K562 (cell line): ENCODE results near the gene CCDC194. TPM values are rescaled to one million over a fixed set of nuclear protein-coding genes. Genes with fewer than 3 reads are reported as not detected.

Experiments used
- BRD4 ChIP-seq: fragments of 200-600 bp; sonication (generic); IDR thresholded peaks from 2 replicates; pipeline ENCODE4 v1.6.1; 2017; ENCODE audit warnings: inconsistent platforms
- CREBBP ChIP-seq: IDR thresholded peaks from one replicate; pipeline ENCODE4 v1.6.1; 2012; ENCODE audit warnings: low read depth, mild to moderate bottlenecking, control low read depth, inconsistent platforms, low read length
- KLF16 ChIP-seq: IDR thresholded peaks from 2 replicates; pipeline ENCODE4 v1.6.1; 2016; ENCODE audit warnings: antibody characterized with exemption
- MAFF ChIP-seq: IDR thresholded peaks from 2 replicates; pipeline ENCODE4 v1.6.1; 2012; ENCODE audit warnings: low read length, improper control_type of control experiment
- PHTF2 ChIP-seq: fragments of 250-450 bp; sonication (Bioruptor Pico); IDR thresholded peaks from 2 replicates; pipeline ENCODE4 v1.5.0; 2021; ENCODE audit warnings: mild to moderate bottlenecking
- PRPF4 ChIP-seq: fragments of 200-400 bp; formaldehyde crosslinking; IDR thresholded peaks from one replicate; pipeline ENCODE4 v1.6.1; 2017; ENCODE audit warnings: low read length, low read depth, mild to moderate bottlenecking; ENCODE audit not compliant: insufficient read depth, poor library complexity, severe bottlenecking
- RCOR1 ChIP-seq, 2 experiments: IDR thresholded peaks; 2 replicates each; pipeline ENCODE4 v1.6.1; 2012; ENCODE audit warnings: low read depth in 2 of 2, low read length in 2 of 2, borderline replicate concordance in 1 of 2, improper control_type of control experiment in 1 of 2
- SMC3 ChIP-seq: conservative IDR thresholded peaks from 2 replicates; pipeline ENCODE4 v1.6.1; 2011; ENCODE audit warnings: low read depth, low read length, improper control_type of control experiment; ENCODE audit not compliant: insufficient read depth
- ZNF121 ChIP-seq: sonication (generic); formaldehyde crosslinking; conservative IDR thresholded peaks from 2 replicates; pipeline ENCODE4 v1.8.0; 2022; ENCODE audit warnings: missing genetic modification reagents
- ZNF717 ChIP-seq: fragments of 250-450 bp; sonication (Bioruptor Pico); IDR thresholded peaks from 2 replicates; pipeline ENCODE4 v1.5.0; 2021
- polyA plus RNA-seq, 8 experiments: library from polyadenylated mRNA; depleted of rRNA in 4 of 8; stranded (reverse) in 5 of 8; unstranded in 3 of 8; fragments of >200 nt; fragmentation: Nextera tagmentation in 2 of 8; fragmentation: Illumina TruSeq in 1 of 8; extraction: Ambion mirVana in 2 of 8; extraction: Trizol in 1 of 8; gene quantifications; 2 replicates each; pipeline versions ENCODE4 v1.2.1 to v1.2.3, GENCODE V29; 2011 to 2014; ENCODE audit warnings: inconsistent platforms in 1 of 8, missing spikeins in 1 of 8
- total RNA-seq, 7 experiments: library from RNA; depleted of rRNA in 6 of 7; stranded (reverse); fragments of >200 nt in 6 of 7; fragmentation: Illumina TruSeq in 2 of 7; extraction: Trizol in 2 of 7; gene quantifications; 2 replicates each; pipeline versions ENCODE4 v1.2.1 to v1.2.3, GENCODE V29; 2011 to 2021; ENCODE audit warnings: low replicate concordance in 1 of 7
- TF ChIP-seq, protein P1 (sequence below): fragments of 450-650 bp; formaldehyde crosslinking; IDR thresholded peaks from 2 replicates; pipeline ENCODE4 v1.4.0; 2020; ENCODE audit warnings: mild to moderate bottlenecking, moderate library complexity
- TF ChIP-seq, protein P2 (sequence below): fragments of 450-650 bp; formaldehyde crosslinking; IDR thresholded peaks from 2 replicates; pipeline ENCODE4 v1.4.0; 2022; ENCODE audit warnings: missing genetic modification characterization
- TF ChIP-seq, protein P3 (sequence below): sonication (generic); formaldehyde crosslinking; IDR thresholded peaks from 2 replicates; pipeline ENCODE4 v1.8.0; 2022; ENCODE audit warnings: mild to moderate bottlenecking, missing genetic modification reagents
- TF ChIP-seq, protein P4 (sequence below): fragments of 250-450 bp; sonication (Bioruptor Pico); IDR thresholded peaks from 2 replicates; pipeline ENCODE4 v1.8.0; 2021; ENCODE audit warnings: moderate library complexity, mild to moderate bottlenecking, inconsistent platforms

CCDC194 gene
- total and polyA plus RNA-seq, 9 of the 15 experiments (the other 6 are each of a cell fraction or from before 2014, with no cell fraction given) = 0.13 to 1.3 (median 0.39) TPM; not detected in 3

DNA sequence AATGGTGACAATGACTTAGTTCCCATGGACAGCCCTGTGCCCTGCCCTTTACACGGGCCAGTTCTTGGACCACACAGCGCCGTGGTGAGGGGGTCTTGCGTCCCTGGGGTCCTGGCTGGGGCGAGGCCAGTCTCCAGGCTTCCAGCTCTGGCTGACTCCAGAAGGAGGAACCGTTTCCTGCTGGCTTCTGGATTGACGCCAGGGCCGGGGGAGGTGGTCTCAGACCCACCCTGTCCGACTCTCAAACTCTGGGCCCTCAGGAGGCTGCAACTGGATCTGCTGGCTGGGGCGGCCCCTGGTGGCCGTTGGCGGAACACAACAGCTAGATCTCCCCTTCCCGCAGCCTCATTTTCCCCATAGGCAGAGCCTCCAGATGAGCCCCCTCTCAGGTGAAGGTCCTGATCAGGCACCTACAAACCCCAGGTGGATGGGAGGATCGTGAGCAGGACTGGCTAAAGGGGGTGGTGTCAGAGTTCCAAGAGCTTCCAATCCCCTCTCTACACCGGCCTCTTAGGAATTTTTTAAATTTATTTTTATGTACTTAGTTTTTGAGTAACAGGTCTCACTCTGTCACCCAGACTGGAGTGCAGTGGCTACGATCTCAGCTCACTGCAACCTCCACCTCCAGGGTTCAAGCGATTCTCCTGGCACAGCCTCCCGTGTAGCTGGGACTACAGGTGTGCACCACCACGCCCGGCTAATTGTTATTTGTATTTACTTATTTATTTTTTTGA lies 8.0 kb downstream of the CCDC194 start (continued):
- TF ChIP-seq, protein P1, sequence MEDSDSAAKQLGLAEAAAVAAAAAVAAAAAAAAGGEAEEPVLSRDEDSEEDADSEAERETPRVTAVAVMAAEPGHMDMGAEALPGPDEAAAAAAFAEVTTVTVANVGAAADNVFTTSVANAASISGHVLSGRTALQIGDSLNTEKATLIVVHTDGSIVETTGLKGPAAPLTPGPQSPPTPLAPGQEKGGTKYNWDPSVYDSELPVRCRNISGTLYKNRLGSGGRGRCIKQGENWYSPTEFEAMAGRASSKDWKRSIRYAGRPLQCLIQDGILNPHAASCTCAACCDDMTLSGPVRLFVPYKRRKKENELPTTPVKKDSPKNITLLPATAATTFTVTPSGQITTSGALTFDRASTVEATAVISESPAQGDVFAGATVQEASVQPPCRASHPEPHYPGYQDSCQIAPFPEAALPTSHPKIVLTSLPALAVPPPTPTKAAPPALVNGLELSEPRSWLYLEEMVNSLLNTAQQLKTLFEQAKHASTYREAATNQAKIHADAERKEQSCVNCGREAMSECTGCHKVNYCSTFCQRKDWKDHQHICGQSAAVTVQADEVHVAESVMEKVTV (CRISPR knock-in tag) = peak; percentile 41; the same call in 1 of the 2 replicates
- TF ChIP-seq, protein P2, sequence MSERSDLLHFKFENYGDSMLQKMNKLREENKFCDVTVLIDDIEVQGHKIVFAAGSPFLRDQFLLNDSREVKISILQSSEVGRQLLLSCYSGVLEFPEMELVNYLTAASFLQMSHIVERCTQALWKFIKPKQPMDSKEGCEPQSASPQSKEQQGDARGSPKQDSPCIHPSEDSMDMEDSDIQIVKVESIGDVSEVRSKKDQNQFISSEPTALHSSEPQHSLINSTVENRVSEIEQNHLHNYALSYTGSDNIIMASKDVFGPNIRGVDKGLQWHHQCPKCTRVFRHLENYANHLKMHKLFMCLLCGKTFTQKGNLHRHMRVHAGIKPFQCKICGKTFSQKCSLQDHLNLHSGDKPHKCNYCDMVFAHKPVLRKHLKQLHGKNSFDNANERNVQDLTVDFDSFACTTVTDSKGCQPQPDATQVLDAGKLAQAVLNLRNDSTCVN = no peak
- TF ChIP-seq BRD4 (no peak), ZNF121 (CRISPR knock-in tag) (0 out of 2 replicates have a peak, but pooled peaks have one; percentile 35), KLF16 (0 out of 2 replicates have a peak, but pooled peaks have one; percentile 12), ZNF717 (CRISPR knock-in tag) (no peak), CREBBP (no peak), PHTF2 (no peak), RCOR1 (IDR thresholded peaks at IDR 0.05; ENCODE audit: borderline replicate concordance in 1 of 2, low read depth in 2 of 2, low read length in 2 of 2) (peak in 1 of 2 experiments; percentile 15; a peak in 1 of 4 replicates), SMC3 (peak; percentile 68), MAFF (no peak), PRPF4 (no peak)
- TF ChIP-seq, protein P3, sequence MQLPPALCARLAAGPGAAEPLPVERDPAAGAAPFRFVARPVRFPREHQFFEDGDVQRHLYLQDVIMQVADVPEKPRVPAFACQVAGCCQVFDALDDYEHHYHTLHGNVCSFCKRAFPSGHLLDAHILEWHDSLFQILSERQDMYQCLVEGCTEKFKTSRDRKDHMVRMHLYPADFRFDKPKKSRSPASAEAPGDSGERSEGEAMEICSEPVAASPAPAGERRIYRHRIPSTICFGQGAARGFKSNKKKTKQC (CRISPR knock-in tag) = peak; percentile 33; the same call in 1 of the 2 replicates
- TF ChIP-seq, protein P4, sequence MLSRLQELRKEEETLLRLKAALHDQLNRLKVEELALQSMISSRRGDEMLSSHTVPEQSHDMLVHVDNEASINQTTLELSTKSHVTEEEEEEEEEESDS = no peak
